ENCODE measurements around the gene PPP1R13B.
"Not testable (repeated sequence)": the region's sequence is repeated elsewhere in the genome, so short reads cannot be mapped to it uniquely, and the experiment has no call there.

PPP1R13B gene

GRCh38 chr14:103861413-103862392 lies 14.3 kb upstream of the PPP1R13B start:
- in situ Hi-C loops (cut with HindIII; ENCODE audit: low sequenced_read_pairs) = loop anchor here (5.0 kb wide), 1 partner anchor 54 kb away; no protein-coding TSS in a partner anchor

- in situ Hi-C loops (cut with HindIII; ENCODE audit: low sequenced_read_pairs) = loop anchor here (5.0 kb wide), 1 partner anchor 52 kb away; no protein-coding TSS in a partner anchor
These were observed 12.2 kb upstream of the PPP1R13B start for GRCh38 chr14:103859416-103860202.

GRCh38 chr14:103858063-103858781 lies 10.8 kb upstream of the PPP1R13B start:
- in situ Hi-C loops (cut with HindIII; ENCODE audit: low sequenced_read_pairs) = no loop called here

GRCh38 chr14:103857256-103857655 lies 9.9 kb upstream of the PPP1R13B start:
- in situ Hi-C loops (cut with HindIII; ENCODE audit: low sequenced_read_pairs) = no loop called here

- in situ Hi-C loops (cut with HindIII; ENCODE audit: low sequenced_read_pairs) = no loop called here
These were observed 9.2 kb upstream of the PPP1R13B start for GRCh38 chr14:103856607-103857006.

- in situ Hi-C loops (cut with HindIII; ENCODE audit: low sequenced_read_pairs) = no loop called here
These were observed 8.7 kb upstream of the PPP1R13B start for GRCh38 chr14:103856105-103856504.

GRCh38 chr14:103855734-103856095 lies 8.3 kb upstream of the PPP1R13B start:
- in situ Hi-C loops (cut with HindIII; ENCODE audit: low sequenced_read_pairs) = no loop called here

GRCh38 chr14:103854822-103855733 lies 7.7 kb upstream of the PPP1R13B start:
- in situ Hi-C loops (cut with HindIII; ENCODE audit: low sequenced_read_pairs) = no loop called here

GRCh38 chr14:103854017-103854808 lies 6.8 kb upstream of the PPP1R13B start:
- in situ Hi-C loops (cut with HindIII; ENCODE audit: low sequenced_read_pairs) = no loop called here

GRCh38 chr14:103849151-103849886 lies 1.9 kb upstream of the PPP1R13B start:
- in situ Hi-C loops (cut with HindIII; ENCODE audit: low sequenced_read_pairs) = no loop called here

- in situ Hi-C loops (cut with HindIII; ENCODE audit: low sequenced_read_pairs) = no loop called here
These were observed 1.1 kb upstream of the PPP1R13B start for GRCh38 chr14:103848175-103849077.

GRCh38 chr14:103846543-103847450 lies 578 bp downstream of the PPP1R13B start:
- in situ Hi-C loops (cut with HindIII; ENCODE audit: low sequenced_read_pairs) = no loop called here

- in situ Hi-C loops (cut with HindIII; ENCODE audit: low sequenced_read_pairs) = no loop called here
These were observed 1.3 kb downstream of the PPP1R13B start for GRCh38 chr14:103846097-103846496.

- in situ Hi-C loops (cut with HindIII; ENCODE audit: low sequenced_read_pairs) = no loop called here
These were observed 2.0 kb downstream of the PPP1R13B start for GRCh38 chr14:103845327-103845726.

- in situ Hi-C loops (cut with HindIII; ENCODE audit: low sequenced_read_pairs) = not testable (repeated sequence)
These were observed 6.1 kb downstream of the PPP1R13B start for GRCh38 chr14:103841265-103841664.

GRCh38 chr14:103840014-103840413 lies 7.4 kb downstream of the PPP1R13B start:
- in situ Hi-C loops (cut with HindIII; ENCODE audit: low sequenced_read_pairs) = no loop called here

Data from endothelial cell of hepatic sinusoid (primary cell).